Mucosa of descending colon (tissue), 3 donors: ENCODE data around the gene ONECUT1. TPM values are rescaled to one million over a fixed set of nuclear protein-coding genes. Genes with fewer than 3 reads are reported as not detected.
"Not testable (repeated sequence)": the region's sequence is repeated elsewhere in the genome, so short reads cannot be mapped to it uniquely, and the experiment has no call there.

Experiments used
- ATAC-seq: fragments of 200-7000 bp; cut with Tn5 transposase; one replicate; pipeline ENCODE4 v1.9.1; 2020; ENCODE audit warnings: mild to moderate bottlenecking, moderate library complexity
- DNase-seq, 3 donors: peaks; one replicate each; pipeline ENCODE4 v3.0.0-alpha.2; 2020
- H3K36me3 ChIP-seq: fragments of 200-600 bp; one replicate; pipeline ENCODE4 v1.8.0; 2021; ENCODE audit warnings: low read depth, mild to moderate bottlenecking
- H3K4me1 ChIP-seq: fragments of 200-600 bp; one replicate; pipeline ENCODE4 v1.8.0; 2021; ENCODE audit warnings: low read depth, mild to moderate bottlenecking
- H3K4me3 ChIP-seq: fragments of 200-600 bp; one replicate; pipeline ENCODE4 v1.8.0; 2021; ENCODE audit warnings: mild to moderate bottlenecking
- H3K9me3 ChIP-seq: fragments of 200-600 bp; one replicate; pipeline ENCODE4 v1.8.0; 2021; ENCODE audit warnings: mild to moderate bottlenecking
- intact Hi-C, 2 donors: fragments of 100-400 bp; cut with DNase I in 1 of 2; cut with micrococcal nuclease in 1 of 2; formaldehyde crosslinking; loops; one replicate each; pipeline versions ENCODE4 v1.11.0 to v1.11.1; 2022; cut with DNase I, micrococcal nuclease
- long read RNA-seq, 2 donors: library from polyadenylated mRNA; unstranded; transcript quantifications; one replicate each; pipeline ENCODE4 v2.0.0, GENCODE V29; 2019 to 2021
- total RNA-seq, 3 donors: library from RNA; stranded (reverse); fragmentation: NEBNext Ultra II Directional in 2 of 3; extraction: Animal tissue kit (Norgen Biotek cat#: 25700) in 2 of 3; gene quantifications; one replicate each; pipeline versions ENCODE4 v1.2.1 to v1.2.4, GENCODE V29; 2021 to 2023
- TF ChIP-seq, protein P1 (sequence below): fragments of 200-600 bp; IDR thresholded peaks from one replicate; pipeline ENCODE4 v1.8.0; 2022; ENCODE audit warnings: antibody characterized with exemption, mild to moderate bottlenecking
- donor health status: DM: no; HTN: no; CAD: no; lungs with moderate emphysema.
- donor health status: DM: no; HTN: no; CAD: no.
- donor health status: DM: no; HTN: yes; CAD: no.

ONECUT1 gene
- total RNA-seq = not detected
- long read RNA-seq, donor 1 = 0 reads
- long read RNA-seq, donor 2 = 0 reads

DNA sequence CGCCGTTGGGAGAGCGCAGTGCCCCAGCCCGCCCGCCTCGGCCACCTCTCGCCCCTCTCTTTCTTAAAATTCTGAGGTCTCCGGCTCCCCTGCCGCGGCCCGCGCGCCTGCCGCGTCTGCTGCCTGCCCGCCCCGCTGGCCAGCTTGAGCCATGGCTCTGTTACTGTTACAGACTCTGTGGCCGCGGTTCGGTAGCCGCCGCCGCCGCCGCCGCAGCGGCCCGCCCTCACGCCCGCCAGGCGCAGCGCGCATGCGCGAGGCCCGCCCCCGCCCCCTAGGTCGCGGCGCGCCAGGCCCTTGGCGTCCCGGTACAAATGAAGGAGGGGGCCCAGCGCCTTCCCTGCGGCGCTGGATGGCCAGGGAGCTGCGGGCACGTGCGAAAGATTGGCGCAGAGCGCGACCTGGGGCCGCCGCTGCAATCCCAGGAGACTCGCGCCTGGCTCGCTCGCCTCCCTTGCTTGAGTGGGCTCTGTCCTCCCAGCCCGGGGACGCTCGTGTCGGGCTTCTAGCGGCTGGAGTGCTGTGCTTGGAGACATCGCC, at the start of gene ONECUT1:
TSS of gene ONECUT1 (minus strand) at position 168 of the 540 bp plus-strand sequence. CDS start 452 bp downstream, outside the sequence.
- H3K4me1 ChIP-seq = peaks cover 19% of the 10 kb centered on the region
- peak; percentile 47 to 72 (median 50) for DNase-seq
- no peaks in the 10 kb centered on the region for H3K36me3 ChIP-seq
- ATAC-seq = no peak
- H3K4me3 ChIP-seq = no peak within 1 kb of the TSS
- TF ChIP-seq, protein P1, sequence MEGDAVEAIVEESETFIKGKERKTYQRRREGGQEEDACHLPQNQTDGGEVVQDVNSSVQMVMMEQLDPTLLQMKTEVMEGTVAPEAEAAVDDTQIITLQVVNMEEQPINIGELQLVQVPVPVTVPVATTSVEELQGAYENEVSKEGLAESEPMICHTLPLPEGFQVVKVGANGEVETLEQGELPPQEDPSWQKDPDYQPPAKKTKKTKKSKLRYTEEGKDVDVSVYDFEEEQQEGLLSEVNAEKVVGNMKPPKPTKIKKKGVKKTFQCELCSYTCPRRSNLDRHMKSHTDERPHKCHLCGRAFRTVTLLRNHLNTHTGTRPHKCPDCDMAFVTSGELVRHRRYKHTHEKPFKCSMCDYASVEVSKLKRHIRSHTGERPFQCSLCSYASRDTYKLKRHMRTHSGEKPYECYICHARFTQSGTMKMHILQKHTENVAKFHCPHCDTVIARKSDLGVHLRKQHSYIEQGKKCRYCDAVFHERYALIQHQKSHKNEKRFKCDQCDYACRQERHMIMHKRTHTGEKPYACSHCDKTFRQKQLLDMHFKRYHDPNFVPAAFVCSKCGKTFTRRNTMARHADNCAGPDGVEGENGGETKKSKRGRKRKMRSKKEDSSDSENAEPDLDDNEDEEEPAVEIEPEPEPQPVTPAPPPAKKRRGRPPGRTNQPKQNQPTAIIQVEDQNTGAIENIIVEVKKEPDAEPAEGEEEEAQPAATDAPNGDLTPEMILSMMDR = no peak
- no peaks in the 10 kb centered on the region for H3K9me3 ChIP-seq
- intact Hi-C loops = no loop called here

DNA sequence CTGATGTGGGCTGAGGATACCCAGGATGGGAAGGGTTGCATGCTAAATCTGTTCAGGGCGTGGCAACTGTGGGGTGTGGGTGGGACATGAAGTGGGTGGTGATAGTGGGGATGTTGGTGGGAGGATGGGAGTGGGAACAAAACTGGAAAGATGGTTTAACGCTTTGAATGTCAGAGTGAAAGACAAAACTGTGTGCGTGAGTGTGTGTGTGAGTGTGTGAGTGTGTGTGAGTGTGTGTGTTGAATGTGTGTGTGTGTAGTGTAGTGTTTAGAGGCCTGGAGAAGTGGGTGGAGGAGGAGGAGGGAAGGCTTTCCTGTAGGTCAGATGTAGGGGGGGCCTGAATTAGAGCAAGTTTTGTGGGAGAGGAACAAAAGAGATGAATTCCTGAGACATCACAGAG, 44.2 kb upstream of the ONECUT1 start:
- DNase-seq (no peak), ATAC-seq (no peak)
- Histone ChIP-seq H3K4me3 (no peak overlapping the region), H3K9me3 (no peaks in the 10 kb centered on the region), H3K4me1 (no peaks in the 10 kb centered on the region), H3K36me3 (no peaks in the 10 kb centered on the region)
- intact Hi-C loops = loop anchor here in 1 of 2 donors (10.0 kb wide), 1 partner anchor 60 kb away; no protein-coding TSS in a partner anchor
- TF ChIP-seq, protein P1 = no peak

DNA sequence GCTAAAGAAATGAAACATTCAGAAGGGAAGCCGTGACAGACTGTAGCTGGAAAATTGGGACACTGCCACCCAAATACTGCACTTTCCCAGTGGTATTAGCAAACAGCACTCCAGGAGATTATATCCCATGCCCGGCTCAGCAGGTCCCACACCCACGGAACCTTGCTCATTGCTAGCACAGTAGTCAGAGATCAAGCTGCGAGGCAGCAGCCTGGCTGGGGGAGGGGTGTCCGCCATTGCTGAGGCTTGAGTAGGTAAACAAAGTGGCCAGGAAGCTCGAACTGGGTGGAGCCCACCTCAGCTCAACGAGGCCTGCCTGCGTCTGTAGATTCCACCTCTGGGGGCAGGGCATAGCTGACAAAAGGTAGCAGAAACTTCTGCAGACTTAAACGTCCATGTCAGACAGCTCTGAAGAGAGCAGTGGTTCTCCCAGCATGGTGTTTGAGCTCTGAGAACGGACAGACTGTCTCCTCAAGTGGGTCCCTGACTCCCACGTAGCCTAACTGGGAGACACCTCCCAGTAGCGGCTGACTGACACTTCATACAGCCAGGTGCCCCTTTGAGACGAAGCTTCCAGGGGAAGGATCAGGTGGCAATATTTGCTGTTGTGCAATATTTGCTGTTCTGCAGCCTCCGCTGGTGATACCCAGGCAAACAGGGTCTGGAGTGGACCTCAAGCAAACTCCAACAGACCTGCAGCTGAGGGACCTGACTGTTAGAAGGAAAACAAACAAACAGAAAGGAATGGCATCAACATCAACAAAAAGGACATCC, 34.2 kb upstream of the ONECUT1 start:
- DNase-seq, ATAC-seq, H3K9me3 ChIP-seq, intact Hi-C loops, H3K36me3 ChIP-seq, H3K4me1 ChIP-seq, H3K4me3 ChIP-seq: not testable (repeated sequence)

DNA sequence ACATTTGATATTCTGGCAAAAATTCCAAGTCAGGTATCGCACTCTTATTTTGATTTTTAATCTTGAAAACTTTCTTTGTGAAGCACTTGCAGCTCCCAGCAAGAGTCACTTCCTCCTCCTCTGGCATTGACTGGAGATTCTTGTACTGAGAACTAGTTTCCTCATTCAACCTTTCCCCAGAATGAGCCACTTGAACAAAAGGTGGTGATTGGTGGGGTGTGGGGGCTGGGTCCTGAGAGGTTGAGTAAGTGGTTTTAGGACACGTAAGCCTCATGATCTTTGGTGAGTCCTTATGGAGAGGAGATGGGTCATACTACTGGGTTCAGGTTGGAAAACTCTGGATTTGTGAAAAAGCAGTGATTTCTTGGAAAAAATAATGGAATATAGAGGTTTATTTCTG, 32.3 kb upstream of the ONECUT1 start:
- DNase-seq (no peak), ATAC-seq (no peak)
- TF ChIP-seq, protein P1 = no peak
- intact Hi-C loops = no loop called here
- Histone ChIP-seq H3K36me3 (no peaks in the 10 kb centered on the region), H3K9me3 (no peaks in the 10 kb centered on the region), H3K4me1 (no peaks in the 10 kb centered on the region), H3K4me3 (no peak overlapping the region)

DNA sequence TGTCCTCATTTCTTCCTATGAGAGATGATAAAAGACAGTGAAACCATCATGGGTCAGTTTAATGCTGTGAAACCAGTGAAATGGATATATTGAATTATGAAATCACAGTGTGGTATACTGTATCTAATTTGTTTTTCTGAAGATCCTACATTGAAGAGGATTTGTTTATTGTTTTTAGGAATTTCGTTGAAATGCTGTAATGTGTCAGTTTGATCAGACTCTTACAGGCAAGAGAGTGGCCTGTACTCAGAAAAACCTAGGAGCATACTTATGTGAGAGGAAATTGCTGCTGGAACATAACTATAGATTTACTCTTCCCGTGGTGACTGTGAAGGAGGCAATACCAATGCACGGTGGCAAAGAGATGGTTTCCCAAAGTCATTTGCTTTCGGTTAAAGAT, 29.1 kb upstream of the ONECUT1 start:
- TF ChIP-seq, protein P1 = no peak
- no peak overlapping the region for H3K4me3 ChIP-seq
- H3K4me1 ChIP-seq = no peaks in the 10 kb centered on the region
- intact Hi-C loops = no loop called here
- H3K9me3 ChIP-seq = no peaks in the 10 kb centered on the region
- ATAC-seq (no peak), DNase-seq (no peak)
- no peaks in the 10 kb centered on the region for H3K36me3 ChIP-seq

DNA sequence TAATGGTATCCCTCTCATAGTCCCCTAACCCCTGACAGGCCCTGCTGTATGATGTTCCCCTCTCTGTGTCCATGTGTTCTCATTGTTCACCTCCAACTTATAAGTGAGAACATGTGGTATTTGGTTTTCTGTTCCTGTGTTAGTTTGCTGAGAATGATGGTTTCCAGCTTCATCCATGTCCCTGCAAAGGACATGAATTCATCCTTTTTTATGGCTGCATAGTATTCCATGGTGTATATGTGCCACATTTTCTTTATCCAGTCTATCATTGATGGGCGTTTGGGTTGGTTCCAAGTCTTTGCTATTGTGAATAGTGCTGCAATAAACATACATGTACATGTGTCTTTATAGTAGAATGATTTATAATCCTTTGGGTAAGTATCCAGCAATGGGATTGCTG, 25.8 kb upstream of the ONECUT1 start:
- intact Hi-C loops, H3K9me3 ChIP-seq, DNase-seq, ATAC-seq, H3K36me3 ChIP-seq, H3K4me3 ChIP-seq, H3K4me1 ChIP-seq: not testable (repeated sequence)
